ENCODE measurements around the gene IL5.

IL5 gene

DNA sequence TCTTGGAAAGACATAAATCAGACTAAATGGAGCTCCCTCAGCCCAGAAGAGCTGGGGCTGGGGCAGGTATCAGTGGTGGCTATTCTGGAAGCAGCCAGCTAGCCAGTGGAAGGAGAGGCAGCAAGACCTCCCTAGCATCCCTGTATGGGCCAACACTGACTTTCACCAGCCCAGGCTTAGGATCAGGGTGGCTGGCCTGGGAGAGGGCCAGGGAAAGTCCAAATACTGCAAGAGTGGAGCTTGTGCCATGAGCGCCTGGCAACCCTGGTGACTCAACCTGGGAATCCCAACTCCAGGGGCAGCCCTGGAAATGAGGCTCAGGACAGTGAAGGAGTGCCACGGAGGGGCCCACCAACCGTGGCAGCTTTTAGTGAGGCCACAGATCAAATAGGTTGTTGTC, 45.2 kb downstream of the IL5 start:
- DNase-seq, result no peak

DNA sequence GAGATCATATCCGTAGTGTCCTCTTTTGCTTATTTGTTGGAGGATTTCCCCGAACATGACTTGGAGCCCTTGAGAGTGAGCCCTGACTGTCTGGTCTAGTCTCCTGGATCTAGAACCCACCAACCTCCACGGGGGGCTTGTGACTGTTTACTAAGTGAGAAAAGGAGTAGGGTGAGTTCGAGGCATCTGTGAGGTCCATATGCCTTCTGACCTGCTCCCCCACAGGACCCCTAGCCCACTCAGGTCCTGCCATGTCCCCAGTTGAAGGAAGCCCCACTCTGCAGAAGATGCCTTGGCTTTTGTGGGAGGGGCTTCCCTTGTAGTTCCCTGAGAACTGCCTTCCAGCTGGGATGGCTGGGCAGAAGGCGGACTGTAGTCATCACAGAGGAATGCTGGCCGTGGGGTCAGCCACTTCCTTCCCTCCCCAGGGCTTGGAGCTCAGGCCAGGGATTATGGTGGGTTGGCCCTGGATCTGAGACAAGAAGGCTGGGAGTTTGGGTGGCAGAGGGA, 45.8 kb downstream of the IL5 start:
- no peak for DNase-seq

DNA sequence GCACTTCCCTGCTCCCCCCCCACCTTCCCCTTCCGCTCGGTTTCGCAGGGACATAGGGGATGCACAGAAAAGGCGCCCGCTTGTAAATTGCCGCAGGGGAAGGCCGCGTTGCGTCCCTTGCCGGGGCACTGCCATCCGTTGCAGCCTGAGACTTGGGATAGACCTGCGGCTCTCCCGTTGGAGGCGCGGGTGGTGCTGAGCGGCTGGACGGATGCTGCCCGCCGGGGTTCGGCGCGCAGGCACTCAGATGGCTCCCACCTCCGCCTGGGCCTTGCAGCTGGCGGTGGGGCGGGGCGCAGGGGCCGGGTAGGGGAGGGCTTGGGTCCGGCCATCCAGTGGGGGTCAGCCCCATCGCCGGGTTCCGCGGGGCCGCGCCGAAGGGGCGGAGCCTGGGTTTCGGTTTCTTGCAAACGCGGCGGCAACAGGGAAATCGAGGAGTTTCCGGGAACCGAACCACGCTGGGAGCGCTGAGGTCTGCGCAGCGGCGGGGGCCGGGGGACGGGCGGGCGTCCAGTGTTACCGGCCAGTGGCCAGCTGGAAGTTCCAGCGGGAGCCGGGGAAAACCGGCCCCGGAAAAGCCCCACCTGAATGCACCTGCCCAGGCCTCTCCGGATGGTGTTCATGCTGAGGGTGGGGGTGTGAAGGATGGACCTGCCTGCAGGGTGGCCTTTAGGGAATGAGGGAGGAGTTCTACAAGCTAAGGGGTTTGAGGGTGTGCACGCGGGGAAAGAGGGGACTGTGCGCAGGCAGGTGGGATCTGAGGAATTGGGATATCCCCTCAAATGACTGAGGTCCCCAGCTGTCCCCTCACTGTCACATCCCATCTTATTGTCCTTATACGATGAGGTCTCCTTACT, 46.5 kb downstream of the IL5 start:
- DNase-seq, result peak; percentile 84

DNA sequence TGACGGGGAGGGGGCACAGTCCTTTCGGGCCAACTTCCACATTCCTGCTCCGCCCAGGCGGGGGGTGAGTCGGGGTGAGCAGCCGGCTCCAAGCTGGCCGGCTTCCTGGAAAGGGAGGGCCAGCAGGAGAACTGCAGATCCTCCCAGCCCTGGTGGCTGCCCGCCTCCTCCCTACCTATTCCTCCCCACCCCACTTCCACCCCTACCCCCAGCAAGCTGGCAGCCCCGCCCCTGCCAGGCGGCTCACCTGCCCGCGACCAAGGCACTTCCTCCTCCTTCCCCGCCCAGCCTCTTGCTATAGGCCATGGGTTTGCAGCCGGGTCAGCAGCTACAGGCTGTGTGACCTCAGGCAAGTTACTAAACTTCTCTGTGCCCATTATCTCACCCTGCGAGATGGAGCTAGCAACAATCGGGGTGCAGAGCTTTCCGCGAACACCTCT, 47.1 kb downstream of the IL5 start:
- DNase-seq, result peak; percentile 88

DNA sequence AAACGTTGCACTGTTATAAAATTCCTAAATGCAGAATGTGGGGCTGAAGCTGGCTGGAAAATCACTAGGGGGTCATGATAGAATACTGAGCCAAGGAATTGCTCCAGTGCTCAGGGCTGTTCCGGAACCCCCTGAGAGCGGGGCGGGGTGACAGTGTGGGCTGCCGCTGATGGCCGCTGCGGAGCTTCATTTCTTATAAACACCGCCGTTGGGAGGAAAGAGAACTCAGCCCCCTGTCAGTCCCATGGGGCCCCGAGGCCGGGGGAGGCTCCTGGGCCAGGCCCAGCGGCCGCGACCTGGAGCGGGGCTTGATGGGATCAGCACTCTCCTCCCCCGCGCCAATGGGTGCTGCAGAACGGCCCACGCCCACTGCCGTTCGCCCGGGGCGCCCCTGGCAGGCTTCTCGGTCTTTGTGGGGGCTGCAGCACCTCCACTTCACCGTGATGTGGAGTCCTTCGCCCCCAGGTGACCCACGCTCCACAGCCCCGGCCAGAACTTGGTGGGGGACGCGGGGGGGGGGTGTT, 47.6 kb downstream of the IL5 start:
- peak; percentile 88 for DNase-seq

DNA sequence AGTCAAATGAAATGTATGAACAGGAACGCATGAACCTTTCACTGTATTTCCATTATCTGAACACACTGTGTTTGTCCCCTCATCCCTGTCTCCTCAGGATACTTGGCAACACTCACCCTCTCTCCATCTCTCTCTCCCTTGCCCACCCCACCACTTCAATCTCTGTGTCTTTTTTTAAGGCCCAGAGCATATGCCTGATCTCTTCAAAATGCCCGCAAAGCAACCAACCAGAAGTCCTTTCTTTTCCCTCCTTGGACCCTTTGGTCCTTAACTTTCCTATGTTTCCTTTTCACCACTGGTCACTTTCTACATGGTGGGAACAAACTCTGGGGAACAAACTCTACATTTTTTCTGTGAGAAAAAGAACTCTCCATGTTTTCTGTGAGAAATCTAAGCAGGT, 49.5 kb downstream of the IL5 start:
- peak; percentile 37 for DNase-seq

DNA sequence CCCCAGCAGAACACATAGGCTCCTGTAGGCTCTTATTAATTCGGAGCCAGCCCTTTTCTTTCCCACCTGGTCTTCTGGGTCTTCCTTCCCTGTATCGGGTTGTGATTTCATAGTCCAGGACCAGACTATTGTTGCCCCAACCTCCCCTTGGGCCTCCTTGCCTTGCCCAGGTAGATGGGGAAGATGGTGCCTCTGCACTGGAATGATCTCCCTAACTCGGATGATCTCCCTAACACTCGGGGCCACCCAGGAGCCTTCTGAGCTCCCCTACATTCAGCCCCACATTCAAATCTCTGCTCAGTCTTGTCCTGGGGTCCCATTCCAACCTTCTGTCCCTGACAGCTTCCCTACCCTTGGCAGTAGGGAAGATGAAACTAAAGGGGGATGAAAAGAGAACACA, 50.1 kb downstream of the IL5 start:
- DNase-seq, result peak; percentile 54

DNA sequence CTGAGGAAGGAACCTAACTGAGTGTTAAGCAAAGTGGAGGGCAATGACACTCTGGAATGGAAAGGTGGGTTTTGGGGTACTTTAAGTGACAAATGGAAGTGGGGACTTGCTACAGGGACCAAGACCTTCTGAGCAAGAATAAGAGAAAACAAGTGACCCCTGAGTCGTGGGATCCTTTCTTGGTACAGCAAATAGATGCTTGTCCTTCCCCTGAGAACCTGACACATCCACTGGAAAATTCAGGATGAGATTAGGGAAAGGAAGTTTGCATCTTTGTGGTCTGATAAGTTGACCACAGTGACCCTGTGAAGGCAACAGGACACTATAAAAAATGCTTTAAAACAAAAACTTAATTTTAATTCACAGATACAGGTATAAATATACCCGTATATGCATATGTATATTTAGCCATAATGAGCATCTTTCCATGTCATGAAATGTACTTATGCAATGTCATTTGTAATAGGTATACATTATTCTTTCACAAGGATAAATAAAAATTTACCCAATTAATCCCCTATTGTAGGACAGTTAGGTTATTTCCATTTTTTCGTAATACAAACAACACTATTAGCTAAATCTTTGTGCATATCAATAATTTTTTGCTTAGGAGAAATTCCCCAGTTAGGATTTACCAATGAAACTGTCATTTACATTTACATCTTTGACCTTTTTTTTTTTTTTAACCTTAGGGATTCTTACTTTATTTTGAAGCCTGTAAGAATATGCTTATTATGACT, 50.8 kb downstream of the IL5 start:
- no peak for DNase-seq

Measured in activated CD8-positive, alpha-beta memory T cell treated with anti-CD3 and anti-CD28 coated beads, Interleukin-2, amount 50 U/mL, for 48 hours (primary cell).